Limb (tissue), 2 donors: ENCODE data around the gene ST14.
"Not testable (repeated sequence)": the region's sequence is repeated elsewhere in the genome, so short reads cannot be mapped to it uniquely, and the experiment has no call there.

Experiments used
- DNase-seq, 2 donors: peaks; one replicate each; pipeline ENCODE4 v3.0.0-alpha.2; 2016; ENCODE audit errors: extremely low spot score in 2 of 2

The ST14 gene

GRCh38 chr11:130223291-130223971 lies 63.8 kb downstream of the ST14 start:
- DNase-seq: no peak

GRCh38 chr11:130227373-130227772 lies 67.8 kb downstream of the ST14 start:
- no peak for DNase-seq

GRCh38 chr11:130233486-130233885 lies 73.9 kb downstream of the ST14 start:
- DNase-seq: not testable (repeated sequence)

- DNase-seq: not testable (repeated sequence)
These were observed 74.3 kb downstream of the ST14 start for GRCh38 chr11:130233888-130234287.

- no peak for DNase-seq
These were observed 74.7 kb downstream of the ST14 start for GRCh38 chr11:130234315-130234714.

- no peak for DNase-seq
These were observed 77.9 kb downstream of the ST14 start for GRCh38 chr11:130237282-130238006.

GRCh38 chr11:130241713-130242112 lies 82.1 kb downstream of the ST14 start:
- DNase-seq: no peak

GRCh38 chr11:130243816-130244215 lies 84.2 kb downstream of the ST14 start:
- DNase-seq: no peak

GRCh38 chr11:130244848-130245247 lies 85.3 kb downstream of the ST14 start:
- DNase-seq: no peak

- DNase-seq: not testable (repeated sequence)
These were observed 85.8 kb downstream of the ST14 start for GRCh38 chr11:130245375-130245774.

- DNase-seq: no peak
These were observed 86.7 kb downstream of the ST14 start for GRCh38 chr11:130246270-130246669.

GRCh38 chr11:130246738-130247137 lies 87.2 kb downstream of the ST14 start:
- DNase-seq: no peak

- DNase-seq: no peak
These were observed 87.7 kb downstream of the ST14 start for GRCh38 chr11:130247319-130247718.

- DNase-seq: no peak
These were observed 89.8 kb downstream of the ST14 start for GRCh38 chr11:130249371-130249770.

- DNase-seq: not testable (repeated sequence)
These were observed 90.3 kb downstream of the ST14 start for GRCh38 chr11:130249929-130250328.

GRCh38 chr11:130251763-130252162 lies 92.2 kb downstream of the ST14 start:
- DNase-seq: not testable (repeated sequence)
